ENCODE measurements around the gene FAM174C.

DNA sequence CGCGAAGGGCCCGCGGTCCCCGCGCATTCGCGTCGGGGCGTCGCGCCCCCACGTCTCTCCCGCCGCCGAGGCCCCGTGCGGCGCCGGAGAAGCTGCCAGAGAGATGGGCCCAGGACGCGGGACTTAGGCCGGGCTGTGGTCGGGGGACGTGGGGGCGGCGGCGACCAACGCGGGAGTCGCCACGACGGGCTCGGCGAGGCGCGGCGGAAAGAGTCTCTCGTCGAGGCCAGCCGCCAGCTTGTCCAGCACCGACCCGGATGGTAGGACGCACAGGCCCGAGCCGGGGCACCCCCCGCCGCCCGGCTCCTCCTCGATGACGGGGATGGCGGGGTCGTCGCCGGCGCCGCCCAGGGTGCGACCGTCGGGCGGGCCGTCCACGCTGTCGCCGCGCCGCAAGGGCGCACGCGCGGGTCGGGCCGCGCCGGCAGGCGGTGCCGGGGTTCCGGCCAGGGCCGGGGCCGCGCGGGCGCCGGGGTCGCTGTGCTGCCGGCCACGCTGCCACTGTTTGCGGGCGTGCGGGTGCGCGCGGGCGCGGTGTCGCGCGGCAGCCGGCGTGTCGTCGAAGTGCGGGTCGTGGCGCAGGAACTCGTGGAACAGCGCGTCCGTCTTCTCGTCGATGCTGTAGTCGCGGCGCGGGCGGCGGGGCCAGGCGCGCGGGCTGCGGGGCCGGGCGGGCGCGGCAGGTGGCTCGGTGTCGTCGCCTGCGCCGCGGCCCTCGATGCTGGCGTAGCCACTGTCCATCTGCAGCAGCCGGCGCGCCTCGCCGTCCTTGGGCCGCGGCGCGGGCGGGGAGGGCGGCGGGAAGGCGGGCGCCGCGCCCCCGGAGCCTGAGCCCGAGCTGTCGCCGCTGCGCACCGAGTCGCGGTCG, 46.0 kb upstream of the FAM174C start:
- no peak for TF ChIP-seq SIN3A (IDR thresholded peaks at IDR 0.05; ENCODE audit: low read depth)
- TF ChIP-seq MAX (IDR thresholded peaks at IDR 0.05): no peak
- no peak for TF ChIP-seq EZH2phosphoT487 (IDR thresholded peaks at IDR 0.05; ENCODE audit: borderline replicate concordance)
- TF ChIP-seq CTCF (IDR thresholded peaks at IDR 0.05 in 2 of 3, conservative IDR thresholded peaks at IDR 0.05 in 1 of 3; ENCODE audit: borderline replicate concordance in 1 of 3, insufficient read depth in 1 of 3, low read depth in 2 of 3, low read length in 2 of 3): no peak
- TF ChIP-seq SP1 (IDR thresholded peaks at IDR 0.05; ENCODE audit: low read depth): no peak
- no peak for TF ChIP-seq REST (IDR thresholded peaks at IDR 0.05; ENCODE audit: low read depth)
- no peak for TF ChIP-seq EZH2 (IDR thresholded peaks at IDR 0.05)
- no peak for TF ChIP-seq POLR2A (IDR thresholded peaks at IDR 0.05; ENCODE audit: borderline replicate concordance, extremely low read depth, insufficient read depth, insufficient read length)
- no peak for TF ChIP-seq ZNF274 (IDR thresholded peaks at IDR 0.05; ENCODE audit: low read depth, low read length)
